K562 (cell line): ENCODE measurements around the gene TCF7. TPM values are rescaled to one million over a fixed set of nuclear protein-coding genes. Genes with fewer than 3 reads are reported as not detected.

Experiments used
- ATAC-seq: fragments of 200-7000 bp; cut with Tn5 transposase; 3 replicates; pipeline ENCODE4 v1.9.1; 2020; ENCODE audit warnings: moderate library complexity
- BruUV-seq: library from RNA; stranded (reverse); fragments of 400-500 nt; replicated peaks from 2 replicates; lab custom pipeline; 2021; lab: Mats Ljungman, UMichigan
- CTCF ChIA-PET: fragments of 300-600 bp; formaldehyde crosslinking; extraction: SDS; loops from one replicate; lab custom pipeline; 2021; ENCODE audit warnings: low intra/inter-chr PET ratio; lab: Yijun Ruan, JAX
- POLR2A ChIA-PET: fragments of 300-600, 350-650 bp; sonication (Branson Sonifier 250); formaldehyde crosslinking; extraction: SDS; loops from one replicate; lab custom pipeline; 2021; ENCODE audit warnings: antibody characterized with exemption, inconsistent platforms; lab: Yijun Ruan, JAX
- DNase-seq, 4 experiments: peaks; one replicate each; pipeline versions ENCODE4 v3.0.0 to v3.0.0-alpha.2; 2011 to 2018; ENCODE audit warnings: low spot score in 3 of 4, mixed read lengths in 3 of 4; ENCODE audit errors: extremely low read depth in 1 of 4
- FAIRE-seq: peaks from 2 replicates; lab custom pipeline; 2011; peaks lifted over from hg19 to GRCh38; lab: Jason Lieb, UNC
- H2AFZ ChIP-seq: 2 replicates; pipeline ENCODE4 v1.6.0; 2011; ENCODE audit warnings: low read depth, low read length, control low read depth, inconsistent platforms
- H3K27ac ChIP-seq: fragments of 200-600 bp; 3 replicates; pipeline ENCODE4 v1.8.0; 2011; ENCODE audit warnings: low read depth, mild to moderate bottlenecking, control low read depth, inconsistent platforms, low read length, moderate library complexity, mixed read lengths; ENCODE audit errors: extremely low read depth
- H3K27me3 ChIP-seq, 2 experiments: fragments of 300-600 bp in 1 of 2; 2 replicates in 1 of 2; 3 replicates in 1 of 2; pipeline versions ENCODE4 v1.6.0 to v1.8.0; 2011; ENCODE audit warnings: inconsistent platforms in 2 of 2, low read length in 2 of 2, mild to moderate bottlenecking in 1 of 2, mixed read lengths in 1 of 2, moderate library complexity in 1 of 2; ENCODE audit not compliant: control insufficient read depth in 2 of 2, insufficient read depth in 2 of 2
- H3K36me3 ChIP-seq: fragments of 300-600 bp; 3 replicates; pipeline ENCODE4 v1.8.0; 2011; ENCODE audit warnings: mild to moderate bottlenecking, low read length, inconsistent platforms; ENCODE audit not compliant: control insufficient read depth, insufficient read depth
- H3K4me1 ChIP-seq, 2 experiments: fragments of 200-600 bp in 1 of 2; replicated peaks in 1 of 2; 2 replicates in 1 of 2; 3 replicates in 1 of 2; pipeline versions ENCODE4 v1.5.1 to v1.8.0; 2011; ENCODE audit warnings: inconsistent platforms in 2 of 2, low read length in 2 of 2, mild to moderate bottlenecking in 1 of 2, mixed read lengths in 1 of 2, moderate library complexity in 1 of 2; ENCODE audit not compliant: control insufficient read depth in 2 of 2, insufficient read depth in 2 of 2
- H3K4me2 ChIP-seq: 2 replicates; pipeline ENCODE4 v1.6.1; 2011; ENCODE audit warnings: low read length, control low read depth, inconsistent platforms, mixed read lengths; ENCODE audit not compliant: insufficient read depth
- H3K4me3 ChIP-seq: fragments of 200-600 bp; sonication (generic), shearing (Covaris generic); 2 replicates; pipeline ENCODE4 v1.5.1; 2016; ENCODE audit warnings: control low read depth, inconsistent platforms
- H3K79me2 ChIP-seq: fragments of 200-600 bp; 3 replicates; pipeline ENCODE4 v1.8.0; 2011; ENCODE audit warnings: low read length, inconsistent platforms; ENCODE audit not compliant: control insufficient read depth, insufficient read depth
- H3K9ac ChIP-seq, 2 experiments: 2 replicates each; pipeline versions ENCODE4 v1.6.0 to v1.6.1; 2011; ENCODE audit warnings: low read depth in 2 of 2, low read length in 2 of 2, control low read depth in 1 of 2, inconsistent platforms in 1 of 2, mild to moderate bottlenecking in 1 of 2, mixed read lengths in 1 of 2; ENCODE audit not compliant: insufficient read depth in 1 of 2
- H3K9me1 ChIP-seq: one replicate; pipeline ENCODE4 v1.6.0; 2011; ENCODE audit warnings: inconsistent platforms, mild to moderate bottlenecking, low read length, moderate library complexity; ENCODE audit not compliant: control insufficient read depth, insufficient read depth
- H3K9me3 ChIP-seq: replicated peaks from 2 replicates; pipeline ENCODE4 v1.5.1; 2011; ENCODE audit warnings: low read depth, low read length, inconsistent platforms; ENCODE audit not compliant: control insufficient read depth, insufficient read depth
- H4K20me1 ChIP-seq: replicated peaks from 2 replicates; pipeline ENCODE4 v1.6.1; 2011; ENCODE audit warnings: low read length, inconsistent platforms, mixed read lengths; ENCODE audit not compliant: control insufficient read depth, insufficient read depth
- BRD9 ChIP-seq: fragments of 450-650 bp; IDR thresholded peaks from 2 replicates; pipeline ENCODE4 v1.6.1; 2018; ENCODE audit warnings: low read depth; ENCODE audit not compliant: partially characterized antibody
- NFIC ChIP-seq: fragments of 450-650 bp; IDR thresholded peaks from 2 replicates; pipeline ENCODE4 v1.6.1; 2017; ENCODE audit warnings: mild to moderate bottlenecking, inconsistent platforms
- NR0B1 ChIP-seq: fragments of 450-650 bp; IDR thresholded peaks from one replicate; pipeline ENCODE4 v1.6.1; 2018; ENCODE audit warnings: mild to moderate bottlenecking, moderate library complexity; ENCODE audit not compliant: partially characterized antibody
- USF2 ChIP-seq: sonication (generic); formaldehyde crosslinking; IDR thresholded peaks from 2 replicates; pipeline ENCODE4 v1.5.0; 2020; ENCODE audit warnings: missing genetic modification reagents
- WGBS: fragments of 100-300 bp; shearing (Covaris generic); methylation state at CpG from one replicate; pipeline ENCODE4 v1.1.6; 2016; ENCODE audit warnings: low coverage, mixed read lengths; ENCODE audit not compliant: insufficient coverage; ENCODE audit errors: missing lambda C conversion rate; 5-methylcytosine and 5-hydroxymethylcytosine counted together
- in situ Hi-C: fragments of 300-500 bp; cut with MboI; formaldehyde crosslinking; loops from 4 replicates; pipeline ENCODE4 v1.15.0; 2018; ENCODE audit warnings: inconsistent platforms, mixed read lengths
- intact Hi-C: fragments of 100-400 bp; cut with micrococcal nuclease; formaldehyde crosslinking; loops from 2 replicates; pipeline ENCODE4 v1.14.2; 2022
- polyA plus RNA-seq, 8 experiments: library from polyadenylated mRNA; depleted of rRNA in 4 of 8; stranded (reverse) in 5 of 8; unstranded in 3 of 8; fragments of >200 nt; fragmentation: Nextera tagmentation in 2 of 8; fragmentation: Illumina TruSeq in 1 of 8; extraction: Ambion mirVana in 2 of 8; extraction: Trizol in 1 of 8; gene quantifications; 2 replicates each; pipeline versions ENCODE4 v1.2.1 to v1.2.3, GENCODE V29; 2011 to 2014; ENCODE audit warnings: inconsistent platforms in 1 of 8, missing spikeins in 1 of 8
- total RNA-seq, 7 experiments: library from RNA; depleted of rRNA in 6 of 7; stranded (reverse); fragments of >200 nt in 6 of 7; fragmentation: Illumina TruSeq in 2 of 7; extraction: Trizol in 2 of 7; gene quantifications; 2 replicates each; pipeline versions ENCODE4 v1.2.1 to v1.2.3, GENCODE V29; 2011 to 2021; ENCODE audit warnings: low replicate concordance in 1 of 7

Gene TCF7
- total and polyA plus RNA-seq, 9 of the 15 experiments (the other 6 are each of a cell fraction or from before 2014, with no cell fraction given), result 1.6 to 14.9 (median 4.2) TPM

GRCh38 chr5:134090522-134090921 is 24.0 kb upstream of the TCF7 start:
- Histone ChIP-seq H3K4me2 (no peak overlapping the region), H3K4me3 (no peak overlapping the region), H4K20me1 (no peaks in the 10 kb centered on the region), H3K4me1 (no peaks in the 10 kb centered on the region), H3K27ac (no peak overlapping the region), H3K9me1 (no peaks in the 10 kb centered on the region), H3K9ac (peak overlapping the region in 1 of 2 experiments; percentile 24; a peak in 1 of 4 replicates), H3K36me3 (no peaks in the 10 kb centered on the region), H3K9me3 (no peaks in the 10 kb centered on the region), H3K79me2 (no peaks in the 10 kb centered on the region), H2AFZ (no peak overlapping the region), H3K27me3 (peaks cover 14 to 57% of the 10 kb centered on the region in 2 experiments; a peak in 4 of 5 replicates)
- no peak for ATAC-seq
- ChIA-PET CTCF (no interaction called here), POLR2A (interaction anchor here (1.4 kb wide), 1 partner anchor 13 kb away, joined by 3 read pairs; no protein-coding TSS in a partner anchor)
- no TSS peak for BruUV-seq
- TF ChIP-seq NR0B1 (no peak), NFIC (peak; percentile 59; the same call in 1 of the 2 replicates)
- in situ Hi-C loops, result no loop called here
- 0% methylated on average over 2 of the region's 5 CpGs for WGBS
- DNase-seq, result no peak
- FAIRE-seq, result no peak
- intact Hi-C loops, result no loop called here

GRCh38 chr5:134091626-134092121 is 22.8 kb upstream of the TCF7 start:
- 0 out of 2 replicates have a peak, but pooled peaks have one; percentile 9 for TF ChIP-seq USF2 (CRISPR knock-in tag)
- no peak for TF ChIP-seq BRD9
- POLR2A ChIA-PET, result no interaction called here
- Histone ChIP-seq H3K79me2 (no peaks in the 10 kb centered on the region), H3K27me3 (peaks cover 13 to 55% of the 10 kb centered on the region in 2 experiments; a peak in 4 of 5 replicates), H3K36me3 (no peaks in the 10 kb centered on the region), H3K27ac (no peak overlapping the region), H3K4me3 (no peak overlapping the region), H3K4me2 (no peak overlapping the region), H3K9me1 (no peaks in the 10 kb centered on the region), H3K9me3 (no peaks in the 10 kb centered on the region), H3K4me1 (no peaks in the 10 kb centered on the region), H2AFZ (no peak overlapping the region), H3K9ac (peak overlapping the region in 1 of 2 experiments; percentile 43; a peak in 1 of 4 replicates), H4K20me1 (no peaks in the 10 kb centered on the region)
- no peak for FAIRE-seq
- no peak for DNase-seq
- intact Hi-C loops (no loop called here), in situ Hi-C loops (no loop called here)
- WGBS, result 1% methylated on average over 6 of the region's 6 CpGs
- no TSS peak for BruUV-seq
- CTCF ChIA-PET, result no interaction called here
- ATAC-seq, result no peak
